GM20000 (cell line): Measurements from ENCODE around the gene KRTAP19-1.
"Not testable (repeated sequence)": the region's sequence is repeated elsewhere in the genome, so short reads cannot be mapped to it uniquely, and the experiment has no call there.

Experiments used
- DNase-seq: peaks from one replicate; pipeline ENCODE4 v3.0.0; 2012; ENCODE audit warnings: low spot score
- TF ChIP-seq, protein P1 (sequence below): IDR thresholded peaks from 2 replicates; pipeline ENCODE4 v1.5.1; 2012; ENCODE audit warnings: mild to moderate bottlenecking, control low read depth; ENCODE audit errors: extremely low read depth, missing control alignments

The KRTAP19-1 gene

DNA sequence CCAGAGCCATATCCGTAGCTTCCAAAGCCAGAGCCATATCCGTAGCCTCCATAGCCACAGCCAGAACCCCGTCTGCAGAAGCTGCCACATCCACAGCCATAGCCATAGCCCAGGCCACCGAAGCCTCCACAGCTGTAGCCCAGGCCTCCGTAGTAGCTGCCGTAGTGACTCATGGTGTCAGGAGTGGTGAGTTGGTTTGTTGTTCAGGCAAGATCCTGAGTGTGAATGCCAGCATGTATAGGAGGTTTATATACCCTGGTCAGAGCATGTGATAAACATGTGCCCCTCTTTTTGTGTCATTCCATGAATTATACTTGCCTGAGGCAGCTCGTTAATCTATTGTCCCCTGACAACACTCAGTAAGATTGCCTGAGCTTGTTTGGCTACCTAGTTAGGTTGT lies at the start of gene KRTAP19-1:
TSS of gene KRTAP19-1 (minus strand) at position 223 of the 400 bp plus-strand sequence. CDS start at position 173, 50 bp downstream.
- no peak for DNase-seq
- TF ChIP-seq, protein P1, sequence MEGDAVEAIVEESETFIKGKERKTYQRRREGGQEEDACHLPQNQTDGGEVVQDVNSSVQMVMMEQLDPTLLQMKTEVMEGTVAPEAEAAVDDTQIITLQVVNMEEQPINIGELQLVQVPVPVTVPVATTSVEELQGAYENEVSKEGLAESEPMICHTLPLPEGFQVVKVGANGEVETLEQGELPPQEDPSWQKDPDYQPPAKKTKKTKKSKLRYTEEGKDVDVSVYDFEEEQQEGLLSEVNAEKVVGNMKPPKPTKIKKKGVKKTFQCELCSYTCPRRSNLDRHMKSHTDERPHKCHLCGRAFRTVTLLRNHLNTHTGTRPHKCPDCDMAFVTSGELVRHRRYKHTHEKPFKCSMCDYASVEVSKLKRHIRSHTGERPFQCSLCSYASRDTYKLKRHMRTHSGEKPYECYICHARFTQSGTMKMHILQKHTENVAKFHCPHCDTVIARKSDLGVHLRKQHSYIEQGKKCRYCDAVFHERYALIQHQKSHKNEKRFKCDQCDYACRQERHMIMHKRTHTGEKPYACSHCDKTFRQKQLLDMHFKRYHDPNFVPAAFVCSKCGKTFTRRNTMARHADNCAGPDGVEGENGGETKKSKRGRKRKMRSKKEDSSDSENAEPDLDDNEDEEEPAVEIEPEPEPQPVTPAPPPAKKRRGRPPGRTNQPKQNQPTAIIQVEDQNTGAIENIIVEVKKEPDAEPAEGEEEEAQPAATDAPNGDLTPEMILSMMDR = no peak

DNA sequence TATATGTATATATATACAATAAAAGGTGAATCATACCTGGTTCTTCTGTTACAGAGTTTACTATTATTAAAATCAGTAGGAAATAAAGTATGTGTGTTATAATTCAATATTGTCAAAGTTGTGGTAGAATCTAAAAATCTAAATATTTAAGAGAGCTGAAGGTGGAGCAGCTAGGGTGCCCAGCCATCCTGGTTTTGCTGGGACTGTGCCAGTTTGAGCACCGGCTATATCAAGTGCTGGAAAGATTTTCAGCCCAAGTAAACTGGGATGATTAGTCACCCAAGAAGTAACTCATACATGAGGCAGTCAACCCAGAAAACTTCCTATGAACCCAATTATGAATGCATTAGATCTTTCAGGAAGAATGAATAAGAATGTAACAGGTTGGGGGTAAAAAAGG lies 38.7 kb upstream of the KRTAP19-1 start:
- TF ChIP-seq, protein P1 = no peak
- no peak for DNase-seq

DNA sequence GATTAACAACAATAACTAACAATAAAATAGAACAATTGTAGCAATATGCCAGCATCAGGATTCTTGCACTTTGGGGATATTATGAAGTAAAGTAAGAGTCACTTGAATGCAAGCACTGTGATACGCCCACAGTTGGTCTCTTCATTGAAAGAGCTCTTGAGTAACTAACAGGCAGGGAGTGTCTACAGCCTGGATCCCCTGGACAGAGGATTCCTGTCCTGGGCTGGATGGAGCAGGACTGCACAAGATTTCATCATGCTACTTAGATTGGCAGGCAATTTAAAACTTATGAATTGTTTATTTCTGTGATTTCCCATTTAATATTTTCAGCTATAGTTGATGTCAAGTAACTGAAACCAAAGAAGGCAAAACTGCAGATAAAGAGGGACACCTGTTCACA lies 35.5 kb upstream of the KRTAP19-1 start:
- TF ChIP-seq, protein P1 = no peak
- DNase-seq = no peak

DNA sequence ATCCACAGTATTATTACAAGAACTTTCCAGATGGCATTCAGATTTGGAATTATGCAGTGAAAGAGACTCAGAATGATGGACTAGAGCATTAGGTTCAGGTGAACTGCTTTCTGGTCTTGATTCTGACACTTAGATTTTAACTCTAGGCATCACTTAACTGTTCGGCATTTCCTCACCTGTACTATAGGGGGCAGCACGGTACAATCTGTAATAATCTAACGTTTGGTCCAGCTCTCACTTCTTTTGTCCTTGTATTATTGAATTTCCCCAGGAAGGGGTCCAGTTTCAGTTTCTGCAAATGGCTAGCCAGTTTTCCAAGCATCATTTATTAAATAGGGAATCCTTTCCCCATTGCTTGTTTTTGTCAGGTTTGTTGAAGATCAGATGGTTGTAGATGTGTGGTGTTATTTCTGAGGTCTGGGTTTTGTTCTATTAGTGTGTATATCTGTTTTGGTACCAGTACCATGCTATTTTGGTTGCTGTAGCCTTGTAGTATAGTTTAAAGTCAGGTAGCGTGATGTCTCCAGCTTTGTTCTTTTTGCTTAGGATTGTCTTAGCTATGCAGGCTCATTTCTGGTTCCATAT lies 25.5 kb upstream of the KRTAP19-1 start:
- DNase-seq = not testable (repeated sequence)

DNA sequence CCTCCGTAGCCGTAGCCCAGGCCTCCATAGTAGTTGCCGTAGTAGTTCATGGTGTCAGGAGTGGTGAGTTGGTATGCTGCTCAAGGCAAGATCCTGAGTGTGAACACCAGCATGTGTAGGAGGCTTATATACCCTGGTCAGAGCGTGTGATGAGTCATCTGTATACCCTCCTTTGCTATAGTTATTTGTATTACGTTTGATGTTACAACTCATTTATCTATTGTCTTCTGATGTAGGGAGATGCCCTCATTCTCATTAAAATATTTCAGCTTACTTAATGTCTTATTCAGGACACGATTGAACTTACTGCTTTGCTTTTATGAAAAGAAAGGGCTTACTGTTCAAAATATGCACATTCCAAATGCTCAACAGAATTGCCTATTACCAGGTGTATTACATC lies 21.9 kb upstream of the KRTAP19-1 start, which contains the start of gene KRTAP19-5:
TSS of gene KRTAP19-5 (minus strand) at position 101 of the 400 bp plus-strand sequence. CDS start at position 50, 51 bp downstream.
- no peak for DNase-seq
- TF ChIP-seq, protein P1 = no peak

DNA sequence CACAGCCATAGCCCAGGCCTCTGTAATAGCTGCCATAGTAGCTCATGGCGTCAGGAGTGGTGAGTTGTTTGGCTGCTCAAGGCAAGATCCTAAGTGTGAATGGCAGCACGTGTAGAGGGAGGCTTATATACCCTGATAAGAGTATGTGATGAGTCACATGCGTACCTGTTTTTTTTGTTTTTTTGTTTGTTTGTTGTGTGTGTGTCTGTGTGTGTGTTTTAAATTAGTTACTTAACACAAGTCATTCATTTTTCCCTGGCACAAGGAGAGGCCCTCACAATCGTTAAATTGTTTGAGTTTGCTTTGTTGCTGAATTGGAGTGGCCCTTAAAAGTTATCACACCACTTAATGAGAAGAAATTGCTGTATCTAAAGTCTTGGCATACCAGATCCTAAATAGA lies 16.9 kb upstream of the KRTAP19-1 start, which contains the start of gene KRTAP19-4:
TSS of gene KRTAP19-4 (minus strand) at position 101 of the 400 bp plus-strand sequence. CDS start at position 46, 55 bp downstream.
- no peak for DNase-seq
- TF ChIP-seq, protein P1 = no peak

DNA sequence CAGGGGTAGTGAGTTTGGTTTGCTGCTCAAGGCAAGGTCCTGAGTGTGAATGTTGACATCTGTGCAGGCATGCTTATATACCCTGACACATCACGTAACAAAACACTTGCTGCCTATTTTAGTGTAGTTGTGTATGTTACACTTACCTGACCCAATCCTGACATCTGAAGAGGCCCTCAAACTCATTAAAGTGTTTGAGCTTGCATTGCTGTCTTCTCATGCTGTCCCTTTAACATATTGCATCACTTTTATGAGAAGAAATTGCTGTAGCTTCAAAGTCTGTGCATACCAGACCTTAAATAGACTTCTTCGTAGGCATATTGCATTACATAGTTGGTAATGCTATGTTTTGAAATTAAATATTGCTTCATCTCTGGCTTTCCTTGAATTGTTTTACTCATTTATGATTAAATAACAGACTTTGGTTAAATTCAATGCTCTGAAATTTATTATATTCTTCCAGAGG lies 11.8 kb upstream of the KRTAP19-1 start, which contains the start of gene KRTAP19-3:
TSS of gene KRTAP19-3 (minus strand) at position 51 of the 466 bp plus-strand sequence. CDS start 56 bp downstream, outside the sequence.
- DNase-seq = no peak
- TF ChIP-seq, protein P1 = no peak

DNA sequence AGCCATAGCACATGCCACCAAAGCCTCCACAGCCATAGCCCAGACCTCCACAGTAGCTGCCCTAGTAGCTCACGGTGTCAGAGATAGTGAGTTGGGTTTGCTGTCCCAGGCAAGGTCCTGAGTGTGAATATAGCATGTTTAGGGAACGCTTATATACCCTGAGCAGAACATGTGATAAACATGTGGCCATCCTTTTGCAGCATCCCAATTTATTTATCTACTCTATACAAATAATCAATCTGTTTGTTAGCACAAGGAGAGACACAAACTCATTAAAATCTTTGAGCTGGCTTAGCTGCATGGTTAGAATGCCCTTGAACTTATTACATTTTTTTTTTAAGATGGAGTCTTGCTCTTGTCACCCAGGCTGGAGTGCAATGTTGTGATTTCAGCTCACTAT lies 7.2 kb upstream of the KRTAP19-1 start, which contains the start of gene KRTAP19-2:
TSS of gene KRTAP19-2 (minus strand) at position 101 of the 400 bp plus-strand sequence. CDS start at position 13, 88 bp downstream.
- DNase-seq = no peak

More for the DNA sequence above, 7.2 kb upstream of the KRTAP19-1 start, which contains the start of gene KRTAP19-2:
- TF ChIP-seq, protein P1 = no peak
